SKM-1 (cell line): ENCODE results near the gene CLEC16A.

Source experiments
- DNase-seq: peaks from one replicate; lab custom pipeline; 2025; ENCODE audit not compliant: unreplicated experiment; lab: John Stamatoyannopoulos, UW

The CLEC16A gene

DNA sequence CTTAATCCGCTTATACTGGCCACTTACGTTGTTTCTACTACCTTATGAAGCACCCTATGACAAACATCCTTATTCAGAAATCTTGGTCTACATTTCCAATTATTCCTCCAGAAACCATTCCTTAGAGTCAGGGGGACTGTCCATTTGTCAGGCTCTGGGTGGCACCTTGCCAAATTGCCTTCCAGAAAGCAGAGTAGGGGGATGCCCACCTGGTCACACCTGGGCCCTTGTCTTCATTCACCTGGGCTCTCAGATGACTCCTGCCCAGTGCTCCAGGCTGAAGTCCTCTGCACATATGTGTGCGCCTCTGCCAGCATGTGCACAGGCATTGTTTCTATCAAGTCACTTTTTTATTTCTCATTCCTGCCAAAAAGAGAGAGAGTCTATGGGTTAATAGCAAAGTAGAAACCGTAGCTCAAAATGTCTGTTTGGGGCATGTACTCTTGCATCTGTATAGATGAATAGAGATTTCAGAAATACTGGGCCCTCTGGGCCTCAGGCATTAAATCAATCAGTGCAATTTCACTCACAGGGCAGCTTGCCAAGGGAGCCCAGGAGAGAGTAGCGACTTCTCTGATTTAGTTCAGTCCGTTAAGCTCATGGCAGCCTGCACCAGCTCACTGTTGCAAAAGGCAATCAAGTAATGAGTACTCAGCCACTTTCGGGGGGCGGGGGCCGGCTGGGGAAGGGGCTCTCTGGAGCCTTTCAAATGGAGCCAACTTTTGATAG is 207.0 kb downstream of the CLEC16A start:
- no peak for DNase-seq

DNA sequence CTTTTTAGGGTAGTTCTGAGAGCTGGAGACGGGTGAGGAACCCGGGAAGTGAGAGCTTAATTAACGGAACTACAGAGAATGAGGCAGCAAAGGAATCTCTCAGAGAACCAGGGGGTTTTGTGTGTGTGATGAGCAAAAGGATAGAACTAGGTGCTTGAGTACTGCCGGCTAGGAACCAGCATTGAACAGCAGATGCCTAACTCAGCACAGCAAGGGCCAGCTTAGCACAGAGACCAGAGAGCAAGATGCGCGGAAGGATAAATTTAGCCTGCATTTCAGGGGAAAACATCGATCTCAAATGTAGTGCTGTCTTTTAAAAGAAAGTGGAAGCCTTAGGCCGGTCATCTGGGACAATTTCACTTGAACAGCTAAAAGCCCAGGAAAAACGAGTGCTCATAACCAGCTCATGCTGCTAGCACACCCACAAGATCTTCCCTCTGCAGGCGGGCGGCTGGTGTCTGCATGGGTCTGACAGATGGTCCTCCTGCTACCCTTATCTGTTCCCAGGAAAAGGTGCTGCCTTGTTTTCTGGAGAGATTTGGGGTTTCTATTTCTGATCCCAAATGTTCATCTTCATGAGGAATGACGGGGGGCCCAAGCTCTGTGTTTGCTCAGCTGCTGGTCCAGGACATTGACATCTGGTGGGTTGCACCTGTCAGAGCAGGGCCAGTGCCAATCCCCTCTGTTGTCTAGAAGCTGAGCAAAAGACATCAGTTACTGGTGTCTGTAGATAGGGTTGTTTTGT is 207.7 kb downstream of the CLEC16A start:
- no peak for DNase-seq

DNA sequence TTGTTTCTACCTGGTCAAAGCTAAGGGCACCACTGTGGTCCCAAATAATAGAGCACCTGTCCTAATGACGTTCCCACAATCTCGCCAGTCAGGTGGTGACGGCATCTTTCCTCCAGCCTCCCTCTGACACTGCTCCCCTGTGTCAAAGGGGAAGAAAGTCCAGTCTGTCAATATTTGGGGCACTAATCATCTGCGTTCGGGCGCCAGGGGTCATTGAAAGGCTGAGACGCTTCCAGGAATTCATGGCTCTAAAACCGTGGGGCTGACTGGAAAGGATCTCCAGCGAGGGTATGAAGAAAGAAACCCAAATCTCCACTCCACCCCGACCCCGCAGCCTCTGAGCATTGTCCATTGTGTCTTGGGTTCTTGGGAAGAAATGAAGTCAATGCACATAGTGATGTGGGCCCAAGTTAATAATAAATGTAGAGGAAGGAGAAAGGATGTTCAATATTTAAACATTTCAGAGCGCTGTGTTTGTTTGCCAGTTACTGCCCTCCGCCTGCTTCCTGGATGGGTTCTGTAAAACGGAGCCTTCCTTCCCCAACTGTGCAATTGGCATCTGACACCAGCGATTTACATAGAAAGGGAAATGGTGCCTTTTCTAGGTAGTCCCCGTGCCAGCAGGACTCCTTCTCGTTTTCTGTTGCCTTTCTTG is 208.4 kb downstream of the CLEC16A start:
- DNase-seq: no peak

DNA sequence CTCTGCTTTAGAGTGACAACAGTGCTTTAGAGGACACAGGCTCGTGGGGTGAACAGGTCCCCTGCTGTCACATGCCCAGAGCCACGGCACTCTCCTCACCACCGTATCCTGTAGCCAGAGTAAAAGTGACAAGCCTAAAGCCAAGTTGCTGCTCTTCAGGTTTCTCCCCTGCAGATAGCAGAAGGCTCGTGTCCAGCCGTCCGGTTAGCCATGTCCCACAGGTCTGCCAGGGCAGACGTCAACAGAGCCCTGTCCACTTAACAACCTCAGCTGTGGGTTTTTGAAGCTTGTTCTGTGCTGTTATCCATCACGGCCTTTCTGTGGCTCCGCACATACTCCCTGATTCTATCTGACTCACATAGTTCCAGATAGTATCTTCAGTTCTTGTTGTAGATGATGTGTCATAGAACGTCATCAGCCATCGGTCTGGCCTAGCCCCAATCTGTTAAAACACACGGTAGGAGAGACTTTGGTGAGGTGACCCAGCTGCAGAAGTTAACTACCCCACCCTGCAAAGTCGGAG is 211.0 kb downstream of the CLEC16A start:
- no peak for DNase-seq

DNA sequence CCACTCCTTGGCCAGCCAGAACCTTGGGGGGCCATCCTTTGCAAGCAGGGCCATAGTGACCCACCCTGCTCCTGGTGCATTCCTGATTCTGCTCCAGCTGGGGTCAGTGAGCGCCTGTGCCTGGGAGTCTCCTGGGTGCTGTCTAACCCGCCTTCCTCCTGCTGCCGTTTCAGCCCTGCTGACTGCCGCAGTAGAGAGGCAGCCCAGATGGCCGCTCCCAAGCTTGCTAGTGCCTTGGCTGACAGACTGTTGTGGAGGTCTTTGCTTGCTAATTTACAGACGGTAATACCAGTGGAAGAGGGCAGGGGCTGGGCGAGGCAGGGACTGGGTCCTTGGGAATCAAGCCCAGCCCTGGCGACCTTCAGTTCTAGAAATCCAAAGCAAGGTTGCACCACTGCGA is 212.0 kb downstream of the CLEC16A start:
- no peak for DNase-seq

DNA sequence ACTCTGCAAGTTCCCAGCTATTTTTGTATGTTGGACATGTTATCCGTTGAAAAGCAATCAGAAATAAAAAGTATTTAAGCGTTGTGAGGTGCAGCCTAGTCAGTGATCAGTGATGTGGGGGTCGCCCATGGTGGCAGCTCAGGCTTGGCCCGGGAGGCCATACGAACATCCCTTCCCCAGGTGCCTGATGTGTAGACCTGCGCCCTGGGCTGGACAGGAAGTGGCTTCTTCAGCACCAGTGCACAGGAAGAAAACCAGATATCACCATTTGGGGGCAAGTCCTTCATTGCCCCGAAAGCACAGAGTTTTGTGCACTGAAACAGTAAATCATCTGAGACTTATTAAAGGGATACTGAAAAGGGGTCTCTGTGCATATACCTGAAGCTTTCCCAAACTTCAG is 212.8 kb downstream of the CLEC16A start:
- no peak for DNase-seq

DNA sequence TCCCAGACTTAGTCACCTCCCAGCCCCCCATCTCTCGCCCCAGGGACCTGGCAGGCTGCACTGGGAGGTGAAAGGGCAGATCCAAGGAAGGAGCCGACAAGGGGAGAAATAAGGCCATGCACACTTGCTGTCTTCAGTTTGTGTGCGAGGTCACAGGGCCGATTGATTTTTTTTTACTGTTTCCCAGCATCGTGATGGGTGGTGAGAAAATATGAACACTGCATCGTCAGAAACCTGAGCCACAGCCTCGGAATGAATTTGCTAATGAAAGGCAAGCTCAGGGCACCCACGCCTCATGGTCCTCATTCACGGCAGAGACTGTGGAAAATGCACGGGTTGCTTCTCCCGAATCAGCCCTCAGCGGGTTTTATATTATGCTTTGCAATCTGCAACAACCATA is 213.7 kb downstream of the CLEC16A start:
- DNase-seq: no peak

DNA sequence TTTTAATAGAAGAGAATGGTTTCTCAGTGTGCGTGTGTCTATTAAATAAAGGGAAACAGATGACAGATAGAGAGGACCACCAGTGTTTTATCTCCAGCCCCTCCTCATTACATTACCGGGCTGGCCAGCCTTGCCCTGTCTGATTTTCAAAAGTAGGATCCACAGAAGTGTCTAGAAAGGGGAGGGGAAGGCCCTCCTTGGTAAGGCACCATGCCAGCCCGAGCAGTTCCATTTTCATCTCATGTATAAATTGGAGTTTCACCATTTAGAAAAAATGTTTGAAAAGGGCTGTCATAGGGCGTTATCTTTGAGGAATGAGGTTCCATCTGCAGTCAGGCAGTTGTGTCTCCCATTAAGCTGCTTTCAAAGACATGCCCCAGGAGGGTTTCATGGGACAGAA is 214.9 kb downstream of the CLEC16A start:
- DNase-seq: no peak

DNA sequence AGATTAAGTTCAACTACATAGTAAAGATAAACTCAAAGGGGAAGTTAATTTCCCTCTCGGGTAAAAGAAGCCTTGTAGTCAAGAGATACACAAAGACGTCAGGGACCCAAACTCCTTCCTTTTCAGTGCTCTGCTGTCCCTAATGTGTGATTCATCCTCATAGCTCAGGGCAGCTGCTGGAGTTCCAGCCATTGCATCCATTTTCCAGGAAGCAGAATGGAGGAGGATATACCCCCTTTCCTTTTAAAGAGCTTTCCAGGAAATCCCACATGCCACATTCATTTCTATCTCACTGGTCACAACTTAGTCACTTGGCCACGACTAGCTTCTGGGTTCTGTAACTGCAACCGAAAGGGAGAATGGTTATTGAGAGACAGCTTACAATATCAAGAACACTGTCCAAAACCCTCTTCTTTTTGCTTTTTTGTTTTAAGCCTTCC is 216.3 kb downstream of the CLEC16A start:
- no peak for DNase-seq

DNA sequence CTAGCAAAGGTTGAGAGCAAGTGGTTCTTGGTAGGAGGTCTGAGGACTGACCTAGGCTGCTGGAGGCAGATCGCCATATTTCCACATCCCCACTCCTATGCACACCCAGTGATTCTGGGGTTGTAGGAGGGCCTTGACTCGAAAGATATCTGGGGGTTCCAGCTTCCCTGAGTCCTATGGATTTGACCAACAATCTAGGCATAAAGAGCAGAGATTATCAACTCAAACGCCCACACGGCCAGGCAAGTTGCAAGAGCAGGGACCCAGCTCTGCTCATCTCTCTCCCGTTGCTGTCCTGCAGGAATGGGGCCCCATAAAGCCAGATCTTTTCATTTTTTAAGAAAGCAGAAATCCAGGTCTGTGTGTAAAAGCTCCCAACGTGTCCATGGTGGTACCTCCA is 217.1 kb downstream of the CLEC16A start:
- DNase-seq: no peak

DNA sequence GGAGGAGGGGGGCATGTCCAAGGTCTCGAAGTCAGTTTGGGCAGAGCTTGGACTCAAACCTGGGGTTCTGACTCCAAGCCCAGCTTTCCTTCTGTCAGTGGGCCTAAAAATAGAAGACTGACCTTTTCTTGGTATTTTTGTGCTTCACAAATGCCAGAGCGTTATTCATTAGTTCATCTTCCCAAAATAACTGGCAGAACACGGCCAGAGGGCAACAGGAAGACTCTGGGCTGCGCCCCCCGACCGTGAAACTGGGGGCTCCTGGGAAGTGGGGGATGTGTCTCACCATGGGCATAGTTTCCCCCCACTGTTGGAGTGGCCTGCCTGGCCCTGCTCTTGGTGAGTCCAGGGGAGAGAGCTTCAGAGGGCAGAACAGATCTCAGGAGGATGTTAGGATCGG is 217.6 kb downstream of the CLEC16A start:
- no peak for DNase-seq

DNA sequence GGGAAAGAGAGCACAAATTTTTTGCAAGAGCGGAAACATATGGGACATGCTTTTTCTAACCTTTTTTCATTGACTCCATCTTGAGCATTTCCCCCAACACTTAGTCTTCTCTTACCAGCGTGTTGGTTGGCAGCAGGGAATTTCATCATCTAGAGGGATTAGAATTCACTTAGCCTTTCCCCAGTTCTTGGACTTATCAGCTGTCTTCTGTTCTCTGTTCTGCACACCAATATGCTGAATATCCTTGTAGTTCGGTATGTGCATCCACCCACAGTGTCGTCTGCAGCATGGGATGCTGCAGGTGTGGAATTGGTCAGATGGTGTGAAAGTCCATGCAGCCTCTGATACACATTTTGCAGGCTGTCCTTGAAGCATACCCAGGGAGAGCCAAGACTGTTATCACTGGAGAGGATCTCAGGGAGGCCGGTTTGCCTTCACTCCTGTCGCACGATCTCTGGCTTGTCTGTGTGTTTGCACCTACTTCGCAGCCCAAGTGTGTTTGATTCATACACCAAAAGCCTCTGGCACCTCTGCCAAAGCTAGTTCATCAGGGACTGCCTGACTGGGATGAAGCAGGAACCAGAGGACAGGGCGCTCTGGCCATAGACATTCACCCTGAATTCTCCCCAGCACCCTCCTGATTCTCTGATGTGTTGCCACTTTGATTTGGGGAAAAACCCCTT is 218.4 kb downstream of the CLEC16A start:
- DNase-seq: no peak

DNA sequence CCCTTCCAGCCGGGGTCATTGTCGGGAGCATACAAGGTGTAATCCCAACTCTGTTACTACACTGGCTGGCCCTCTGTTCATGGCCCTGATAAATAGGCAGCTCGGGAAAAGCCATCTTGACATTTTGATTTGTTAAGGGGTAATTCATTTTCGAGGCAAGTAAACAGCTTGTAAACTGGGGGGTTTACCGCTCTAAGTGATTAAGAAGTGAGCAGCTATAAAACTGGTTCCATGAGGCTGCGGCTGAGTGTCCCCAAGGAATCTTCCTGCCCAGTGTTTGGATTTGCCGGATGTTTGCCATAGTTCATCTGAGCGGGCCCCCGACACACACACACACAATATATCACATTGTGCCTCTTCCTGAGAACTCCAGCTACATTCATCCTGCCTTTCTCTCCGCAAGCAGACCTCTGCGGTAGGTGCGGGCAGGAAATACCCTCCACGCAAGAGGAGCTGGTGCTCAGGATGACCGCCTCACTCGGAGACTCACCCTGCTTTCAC is 219.4 kb downstream of the CLEC16A start:
- DNase-seq: no peak

DNA sequence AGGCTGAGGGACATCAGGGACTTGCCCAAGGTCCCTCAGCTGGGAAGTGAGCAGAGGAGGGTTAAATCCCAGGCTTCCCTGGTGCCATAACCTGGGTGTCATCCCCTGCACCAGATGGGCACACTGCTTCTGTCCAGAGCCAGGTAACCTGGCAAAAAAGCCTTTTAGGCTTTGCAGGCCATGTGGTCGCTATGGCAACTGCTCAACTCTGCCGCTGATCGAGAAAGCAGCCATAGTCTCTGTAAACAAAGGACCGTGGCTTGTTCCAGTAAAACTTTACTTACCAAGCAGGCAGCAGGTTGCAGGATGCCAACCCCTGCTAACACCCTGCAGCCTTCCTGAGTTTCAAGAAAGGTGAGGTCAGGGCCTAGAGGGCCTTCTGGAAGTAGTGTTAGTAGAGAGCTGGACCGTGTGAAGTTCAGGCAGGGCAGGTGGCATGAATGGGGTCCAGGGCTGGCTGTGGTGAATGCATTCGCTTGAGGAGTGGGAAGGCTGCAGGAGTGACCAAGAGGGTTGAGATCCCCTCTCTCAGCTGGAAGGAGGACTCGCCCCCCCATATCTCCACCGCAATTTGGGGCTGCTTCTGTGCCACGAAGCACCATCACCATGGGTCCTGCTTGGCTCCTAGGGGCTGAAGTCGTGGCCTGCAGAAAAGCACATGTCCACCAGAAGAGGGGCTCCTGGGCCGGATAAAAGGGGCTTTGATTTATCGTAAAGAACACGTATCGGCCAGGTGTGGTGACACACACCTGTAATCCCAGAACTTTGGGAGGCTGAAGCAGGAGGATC is 220.3 kb downstream of the CLEC16A start:
- no peak for DNase-seq

DNA sequence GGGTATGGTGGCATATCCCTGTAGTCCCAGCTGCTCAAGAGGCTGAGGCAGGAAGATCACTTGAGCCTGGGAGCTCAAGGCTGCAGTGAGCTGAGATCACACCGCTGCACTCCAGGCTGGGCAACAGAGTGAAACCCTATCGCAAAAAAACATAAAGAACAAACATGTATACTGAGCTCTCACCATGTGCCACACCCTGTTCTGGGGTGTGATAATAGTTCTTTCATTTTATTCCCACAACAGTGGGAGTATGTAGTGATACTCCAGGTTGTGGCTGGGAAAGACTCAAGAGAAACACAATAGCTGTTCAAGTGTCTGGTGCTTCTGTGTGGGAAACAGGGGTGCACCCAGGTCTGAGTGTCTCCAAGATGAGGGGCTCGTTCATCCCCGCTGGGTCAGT is 221.0 kb downstream of the CLEC16A start:
- DNase-seq: no peak

DNA sequence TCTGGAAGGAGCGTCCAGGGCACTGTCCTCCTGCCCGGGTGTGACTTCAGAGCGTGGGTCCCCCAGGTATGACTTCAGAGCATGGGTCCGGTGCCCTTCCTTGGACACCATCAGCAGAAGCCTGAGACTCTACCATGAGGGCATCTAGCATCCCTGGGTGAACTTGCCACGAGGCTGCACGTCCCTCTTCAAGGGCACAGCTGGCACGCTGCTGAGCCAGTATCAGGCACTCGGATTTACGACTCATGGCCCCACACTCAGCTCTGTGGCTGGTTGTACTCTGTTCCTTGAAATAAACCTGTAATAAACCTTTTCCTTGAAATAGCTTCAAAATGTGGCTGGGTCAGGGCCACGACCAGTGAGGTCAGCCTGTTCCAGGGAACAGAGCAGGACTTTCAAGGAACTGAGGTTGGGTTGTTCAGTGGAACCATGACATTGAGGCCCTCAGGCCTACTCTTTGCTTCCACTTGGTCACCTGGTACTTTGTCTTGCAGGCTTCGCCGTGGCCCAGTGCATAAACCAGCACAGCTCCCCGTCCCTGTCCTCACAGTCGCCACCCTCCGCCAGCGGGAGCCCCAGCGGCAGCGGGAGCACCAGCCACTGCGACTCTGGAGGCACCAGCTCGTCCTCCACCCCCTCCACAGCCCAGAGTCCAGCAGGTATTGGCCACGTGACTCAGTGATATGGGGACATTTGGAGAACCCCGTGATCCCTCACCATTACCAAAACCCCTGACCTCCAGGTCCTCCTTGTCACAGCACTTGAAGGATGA is 221.7 kb downstream of the CLEC16A start:
- no peak for DNase-seq

DNA sequence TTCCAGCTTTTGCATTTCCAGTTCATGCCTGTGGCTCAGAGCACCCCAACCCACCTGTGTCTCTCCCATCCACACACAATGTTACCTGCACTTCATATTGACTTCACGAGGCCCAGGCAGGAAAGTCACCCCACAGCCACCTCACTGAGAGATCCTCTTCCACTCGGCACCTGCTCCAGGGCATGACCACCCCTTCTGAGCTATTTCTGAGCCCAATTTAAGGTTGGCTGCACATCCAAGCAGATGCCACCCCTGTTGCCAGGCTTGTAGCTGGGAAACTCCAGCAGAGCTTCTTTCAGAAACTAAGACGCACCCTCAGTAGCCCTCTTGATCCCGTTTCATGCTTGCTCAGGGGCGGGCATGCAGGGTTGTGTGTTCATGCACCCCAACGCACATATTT is 223.2 kb downstream of the CLEC16A start:
- DNase-seq: no peak

DNA sequence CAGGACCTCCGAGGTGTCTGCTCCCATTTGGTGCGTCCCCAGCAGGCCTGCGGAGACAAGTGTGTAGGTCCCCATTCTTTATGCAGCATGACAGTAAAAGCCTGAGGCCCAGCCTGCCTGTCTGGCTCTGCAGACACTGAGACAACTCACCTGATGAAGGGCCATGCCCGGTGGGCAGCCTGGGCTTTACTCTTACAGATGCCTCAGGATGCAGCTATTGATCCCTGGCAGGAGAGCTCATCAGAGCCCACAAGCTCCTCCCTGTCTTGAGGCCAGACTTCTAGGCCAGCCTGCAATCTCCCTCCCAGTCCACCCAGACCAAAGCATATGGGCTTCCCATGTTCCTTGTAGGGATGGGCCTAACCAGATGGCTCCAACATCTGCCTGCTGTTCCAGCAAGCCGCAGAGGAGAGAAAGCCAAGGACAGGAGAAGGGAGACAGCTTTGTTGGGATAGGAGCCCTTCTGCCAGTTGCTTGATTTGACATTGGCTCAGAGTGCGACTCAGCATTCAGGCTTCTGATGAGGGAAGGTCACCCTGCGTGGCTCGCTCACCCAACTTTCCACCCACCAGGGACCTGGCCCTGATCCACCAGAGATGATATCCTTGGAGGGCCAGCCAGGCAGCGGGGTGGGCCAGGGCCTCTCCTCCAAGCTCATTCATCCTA is 224.2 kb downstream of the CLEC16A start:
- DNase-seq: no peak

DNA sequence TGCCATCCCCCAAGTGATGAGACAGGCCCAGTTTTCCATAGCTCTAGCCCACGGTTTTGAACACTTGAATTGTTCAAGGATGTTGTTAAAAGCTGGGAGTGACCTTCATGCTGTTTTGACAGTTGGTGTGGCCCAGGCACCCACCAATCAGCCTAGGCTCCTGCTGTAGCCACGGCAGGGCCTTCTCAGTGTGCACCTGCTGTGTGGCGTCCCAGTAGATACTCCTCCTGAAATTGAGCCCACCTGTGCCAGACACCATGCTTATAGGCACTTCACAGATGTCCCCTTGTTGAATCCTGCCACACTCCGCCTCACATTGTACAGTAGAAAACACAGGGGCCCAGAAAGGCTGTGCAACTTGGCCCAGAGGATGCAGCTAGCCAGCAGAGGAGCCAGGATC is 225.3 kb downstream of the CLEC16A start:
- DNase-seq: no peak
